ENCODE results near the gene LYPD6B.

Gene LYPD6B

GRCh38 chr2:149112713-149113112 lies 74.2 kb downstream of the LYPD6B start:
- Histone ChIP-seq H3K27ac (ENCODE audit: poor library complexity, severe bottlenecking) (no peak overlapping the region), H3K27me3 (ENCODE audit: insufficient read depth, poor library complexity, severe bottlenecking) (no peaks in the 10 kb centered on the region), H3K9me3 (ENCODE audit: severe bottlenecking) (no peaks in the 10 kb centered on the region), H3K4me3 (ENCODE audit: severe bottlenecking) (no peak overlapping the region), H3K4me1 (ENCODE audit: insufficient read depth, poor library complexity, severe bottlenecking) (no peaks in the 10 kb centered on the region), H3K36me3 (ENCODE audit: low read depth) (no peaks in the 10 kb centered on the region)
- TF ChIP-seq, protein P1, sequence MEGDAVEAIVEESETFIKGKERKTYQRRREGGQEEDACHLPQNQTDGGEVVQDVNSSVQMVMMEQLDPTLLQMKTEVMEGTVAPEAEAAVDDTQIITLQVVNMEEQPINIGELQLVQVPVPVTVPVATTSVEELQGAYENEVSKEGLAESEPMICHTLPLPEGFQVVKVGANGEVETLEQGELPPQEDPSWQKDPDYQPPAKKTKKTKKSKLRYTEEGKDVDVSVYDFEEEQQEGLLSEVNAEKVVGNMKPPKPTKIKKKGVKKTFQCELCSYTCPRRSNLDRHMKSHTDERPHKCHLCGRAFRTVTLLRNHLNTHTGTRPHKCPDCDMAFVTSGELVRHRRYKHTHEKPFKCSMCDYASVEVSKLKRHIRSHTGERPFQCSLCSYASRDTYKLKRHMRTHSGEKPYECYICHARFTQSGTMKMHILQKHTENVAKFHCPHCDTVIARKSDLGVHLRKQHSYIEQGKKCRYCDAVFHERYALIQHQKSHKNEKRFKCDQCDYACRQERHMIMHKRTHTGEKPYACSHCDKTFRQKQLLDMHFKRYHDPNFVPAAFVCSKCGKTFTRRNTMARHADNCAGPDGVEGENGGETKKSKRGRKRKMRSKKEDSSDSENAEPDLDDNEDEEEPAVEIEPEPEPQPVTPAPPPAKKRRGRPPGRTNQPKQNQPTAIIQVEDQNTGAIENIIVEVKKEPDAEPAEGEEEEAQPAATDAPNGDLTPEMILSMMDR (IDR thresholded peaks at IDR 0.05; ENCODE audit: poor library complexity, severe bottlenecking): no peak
- no peak for ATAC-seq (ENCODE audit: low read depth)
- DNase-seq (ENCODE audit: low spot score): no peak

GRCh38 chr2:149115781-149116180 lies 77.3 kb downstream of the LYPD6B start:
- no peaks in the 10 kb centered on the region for H3K36me3 ChIP-seq (ENCODE audit: low read depth)
- no peaks in the 10 kb centered on the region for H3K27me3 ChIP-seq (ENCODE audit: insufficient read depth, poor library complexity, severe bottlenecking)
- H3K4me3 ChIP-seq (ENCODE audit: severe bottlenecking): no peak overlapping the region
- TF ChIP-seq, protein P1 (IDR thresholded peaks at IDR 0.05; ENCODE audit: poor library complexity, severe bottlenecking): no peak
- H3K4me1 ChIP-seq (ENCODE audit: insufficient read depth, poor library complexity, severe bottlenecking): no peaks in the 10 kb centered on the region
- H3K9me3 ChIP-seq (ENCODE audit: severe bottlenecking): no peaks in the 10 kb centered on the region
- DNase-seq (ENCODE audit: low spot score): no peak
- H3K27ac ChIP-seq (ENCODE audit: poor library complexity, severe bottlenecking): no peak overlapping the region
- ATAC-seq (ENCODE audit: low read depth): no peak

DNA sequence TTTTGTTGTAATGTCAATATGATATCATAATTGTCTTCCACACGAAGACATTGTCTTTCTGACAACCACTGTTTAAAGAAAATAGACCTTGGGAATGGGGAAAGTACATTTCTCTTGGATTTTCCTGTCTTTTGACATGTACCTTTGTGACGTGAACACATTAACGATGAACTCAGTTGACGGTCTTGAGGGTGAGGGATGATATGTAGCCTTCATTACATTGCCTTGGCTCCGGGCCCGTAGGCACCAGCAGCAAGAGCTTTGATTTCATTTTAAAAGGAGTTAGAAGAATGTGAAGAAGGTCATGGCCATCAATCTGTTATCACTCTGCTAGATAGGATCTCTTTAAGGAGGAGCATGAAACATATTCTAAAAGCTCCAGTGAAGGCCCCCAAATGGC lies 80.9 kb downstream of the LYPD6B start:
- H3K27ac ChIP-seq (ENCODE audit: poor library complexity, severe bottlenecking): no peak overlapping the region
- TF ChIP-seq, protein P1 (IDR thresholded peaks at IDR 0.05; ENCODE audit: poor library complexity, severe bottlenecking): no peak
- ATAC-seq (ENCODE audit: low read depth) (no peak), DNase-seq (ENCODE audit: low spot score) (no peak)
- no peak overlapping the region for H3K4me3 ChIP-seq (ENCODE audit: severe bottlenecking)
- H3K9me3 ChIP-seq (ENCODE audit: severe bottlenecking): no peaks in the 10 kb centered on the region
- H3K4me1 ChIP-seq (ENCODE audit: insufficient read depth, poor library complexity, severe bottlenecking): no peaks in the 10 kb centered on the region
- no peaks in the 10 kb centered on the region for H3K36me3 ChIP-seq (ENCODE audit: low read depth)
- H3K27me3 ChIP-seq (ENCODE audit: insufficient read depth, poor library complexity, severe bottlenecking): no peaks in the 10 kb centered on the region

GRCh38 chr2:149122516-149122915 lies 84.0 kb downstream of the LYPD6B start:
- TF ChIP-seq, protein P1 (IDR thresholded peaks at IDR 0.05; ENCODE audit: poor library complexity, severe bottlenecking): no peak
- no peak overlapping the region for H3K4me3 ChIP-seq (ENCODE audit: severe bottlenecking)
- no peaks in the 10 kb centered on the region for H3K4me1 ChIP-seq (ENCODE audit: insufficient read depth, poor library complexity, severe bottlenecking)
- H3K9me3 ChIP-seq (ENCODE audit: severe bottlenecking): no peaks in the 10 kb centered on the region
- H3K27me3 ChIP-seq (ENCODE audit: insufficient read depth, poor library complexity, severe bottlenecking): no peaks in the 10 kb centered on the region
- no peaks in the 10 kb centered on the region for H3K36me3 ChIP-seq (ENCODE audit: low read depth)
- H3K27ac ChIP-seq (ENCODE audit: poor library complexity, severe bottlenecking): no peak overlapping the region
- ATAC-seq (ENCODE audit: low read depth) (no peak), DNase-seq (ENCODE audit: low spot score) (no peak)

DNA sequence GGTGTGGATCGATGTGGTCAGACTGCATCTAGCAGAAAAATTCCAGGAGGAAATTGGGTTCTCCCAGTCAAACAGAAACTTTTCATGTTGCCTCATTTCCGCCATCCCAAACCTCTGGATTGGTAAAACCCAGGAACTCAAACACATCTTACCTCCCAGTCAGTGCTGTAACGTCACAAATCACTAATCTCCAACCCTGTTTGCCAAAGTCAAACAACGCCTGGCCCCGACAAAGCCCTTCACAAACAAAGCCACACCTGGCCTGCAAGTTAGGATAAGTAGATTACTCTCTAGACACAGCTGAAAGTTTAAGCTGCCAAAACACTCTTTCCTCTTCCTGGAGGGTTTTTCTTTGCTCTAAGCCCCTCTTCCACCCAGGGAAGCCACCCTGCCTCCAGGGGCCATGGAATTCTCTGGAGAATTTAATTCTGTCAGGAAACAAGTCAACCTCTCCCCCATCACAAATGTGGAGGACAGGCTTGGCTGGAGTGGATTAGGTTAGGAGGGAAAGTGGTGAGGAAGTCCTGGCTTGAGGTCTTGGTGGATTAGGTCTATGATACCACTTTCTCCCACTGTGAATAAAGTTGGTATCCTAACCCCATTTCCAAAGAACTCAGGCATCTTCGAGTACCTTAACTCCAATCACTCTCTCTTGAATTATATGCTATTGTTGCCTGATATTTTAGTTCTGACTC lies 86.7 kb downstream of the LYPD6B start:
- Histone ChIP-seq H3K27me3 (ENCODE audit: insufficient read depth, poor library complexity, severe bottlenecking) (no peaks in the 10 kb centered on the region), H3K4me1 (ENCODE audit: insufficient read depth, poor library complexity, severe bottlenecking) (no peaks in the 10 kb centered on the region), H3K4me3 (ENCODE audit: severe bottlenecking) (no peak overlapping the region), H3K27ac (ENCODE audit: poor library complexity, severe bottlenecking) (no peak overlapping the region), H3K9me3 (ENCODE audit: severe bottlenecking) (no peaks in the 10 kb centered on the region), H3K36me3 (ENCODE audit: low read depth) (no peaks in the 10 kb centered on the region)
- DNase-seq (ENCODE audit: low spot score) (no peak), ATAC-seq (ENCODE audit: low read depth) (no peak)
- TF ChIP-seq, protein P1 (IDR thresholded peaks at IDR 0.05; ENCODE audit: poor library complexity, severe bottlenecking): no peak
